ENCODE data around the gene MPRIP.
"Not testable (repeated sequence)": the region's sequence is repeated elsewhere in the genome, so short reads cannot be mapped to it uniquely, and the experiment has no call there.

MPRIP gene

DNA sequence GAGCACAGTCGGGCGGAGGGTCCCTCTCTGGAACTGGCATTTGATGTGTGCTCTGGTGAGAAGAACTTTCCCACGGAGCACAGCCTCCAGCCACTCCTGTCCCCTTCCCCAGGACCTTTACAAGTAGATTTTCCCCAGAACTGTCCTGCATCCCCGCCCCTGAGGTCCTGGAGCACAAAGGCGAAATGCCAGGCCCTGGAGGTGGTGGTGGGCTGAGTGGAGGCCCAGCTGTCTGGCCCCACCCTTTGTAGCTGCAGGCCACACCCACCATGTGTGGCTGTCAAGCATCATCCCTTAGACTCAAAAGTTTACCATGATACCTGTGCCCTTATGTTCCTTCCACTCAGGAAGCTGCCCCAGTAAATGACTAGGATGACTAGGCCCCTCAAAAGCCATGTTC, 126.1 kb downstream of the MPRIP start:
- no peak for DNase-seq

DNA sequence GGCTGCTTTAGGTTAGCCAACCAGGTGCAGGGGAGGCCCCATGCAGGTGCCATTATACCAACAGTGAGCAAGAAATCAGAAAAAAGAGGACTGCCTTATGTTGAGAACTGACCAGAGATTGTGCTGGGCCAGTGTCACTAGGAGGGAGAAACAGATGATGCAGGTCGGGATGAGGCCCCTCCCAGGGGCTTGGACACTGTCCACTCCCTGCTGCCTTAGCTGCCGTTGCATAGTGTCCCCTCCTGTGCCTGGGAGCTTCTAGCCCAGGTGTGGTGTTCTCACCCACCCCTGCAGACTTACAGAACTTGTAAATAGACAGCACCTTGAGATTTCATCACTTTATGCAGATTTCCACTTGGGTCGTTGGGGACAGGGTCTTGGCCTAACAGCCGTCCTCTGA, 127.1 kb downstream of the MPRIP start:
- no peak for DNase-seq

DNA sequence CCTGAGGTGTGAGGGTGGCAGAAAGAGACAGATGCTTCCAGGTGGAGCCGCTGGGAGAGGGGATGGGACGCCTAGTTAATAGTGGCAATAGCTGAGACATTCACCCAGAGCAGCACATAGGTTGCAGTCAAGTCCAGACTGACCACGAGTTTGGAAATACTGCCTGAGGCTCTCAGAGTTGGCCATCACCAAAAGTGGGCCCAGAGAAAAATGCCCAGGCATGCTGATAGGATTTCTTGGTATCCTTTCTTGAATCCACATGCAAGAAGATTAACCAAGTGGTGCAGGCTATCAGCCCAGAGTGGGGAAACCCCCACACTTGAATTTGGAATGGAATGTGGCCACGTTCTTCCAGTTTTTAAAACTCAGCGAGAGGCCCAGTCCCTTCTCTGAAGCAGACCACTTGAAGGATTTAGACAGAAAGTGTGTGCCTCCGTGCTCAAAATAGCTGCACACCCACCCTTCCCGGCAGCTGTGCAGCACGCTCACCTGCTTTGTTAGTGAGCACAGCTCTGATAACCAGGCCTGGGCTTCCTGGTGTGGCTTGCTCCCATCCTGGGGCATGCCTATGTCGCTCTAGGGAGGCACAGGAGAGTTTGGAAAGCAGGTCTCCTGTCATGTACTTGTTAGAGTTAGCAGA, 128.2 kb downstream of the MPRIP start:
- DNase-seq, result no peak

DNA sequence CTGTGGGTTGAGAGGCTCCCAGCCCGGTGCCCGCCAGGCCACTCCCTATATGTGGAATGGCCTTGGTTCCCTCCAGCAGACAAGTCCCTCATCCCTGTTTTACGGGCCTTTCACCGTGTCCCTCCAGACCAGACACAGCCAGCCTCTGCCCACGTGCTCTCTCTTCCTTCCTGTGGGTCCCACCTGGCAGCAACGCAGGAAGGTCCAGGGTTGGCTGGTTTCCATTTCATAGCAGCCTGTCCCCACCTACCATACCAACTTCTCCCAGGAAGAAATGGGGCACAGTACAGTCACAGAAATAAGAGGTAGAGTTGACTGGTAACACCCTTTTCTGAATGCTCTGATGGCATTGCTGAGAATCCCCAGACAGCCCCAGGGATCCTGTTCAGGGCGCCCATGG, 128.9 kb downstream of the MPRIP start:
- DNase-seq, result no peak

DNA sequence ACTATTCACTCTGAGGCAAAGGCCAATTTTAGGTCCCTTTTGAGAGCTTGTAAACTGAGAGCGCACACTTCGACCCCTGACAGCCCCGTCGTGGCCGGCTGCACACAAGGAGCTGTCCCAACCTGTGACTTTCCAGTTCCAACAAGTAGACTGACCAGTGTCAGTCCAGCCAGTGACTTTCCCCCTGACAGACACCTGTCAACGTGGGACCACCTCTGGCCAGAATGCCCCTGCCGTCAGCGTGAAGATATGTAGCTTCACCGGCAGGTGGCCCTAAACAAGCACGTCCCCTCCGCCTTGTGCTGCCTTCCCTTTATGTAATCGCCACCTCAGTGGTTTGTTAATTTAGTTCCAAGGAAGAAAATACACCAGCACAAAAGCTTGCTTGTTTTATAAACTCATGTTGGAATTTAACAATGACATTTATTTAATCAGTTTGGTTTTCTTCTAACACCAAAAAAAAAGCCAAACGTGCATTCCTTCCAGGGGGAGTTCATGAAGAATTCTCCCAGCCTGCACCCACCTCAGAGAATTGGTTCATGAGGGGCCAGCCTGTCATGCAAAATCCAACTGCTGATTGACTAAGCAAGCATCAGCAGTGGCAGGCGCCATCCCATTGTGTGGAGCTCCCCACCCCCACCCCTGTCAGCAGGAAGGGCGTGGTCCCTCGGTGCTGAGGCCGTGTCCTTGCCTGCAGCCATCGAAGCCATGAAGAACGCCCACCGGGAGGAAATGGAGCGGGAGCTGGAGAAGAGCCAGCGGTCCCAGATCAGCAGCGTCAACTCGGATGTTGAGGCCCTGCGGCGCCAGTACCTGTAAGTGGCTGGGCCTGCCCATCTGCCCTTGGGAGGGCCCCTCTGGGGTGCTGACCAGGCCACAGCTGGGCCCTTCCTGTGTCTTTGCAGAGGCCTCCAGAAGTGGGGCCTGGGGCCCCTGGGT, 130.0 kb downstream of the MPRIP start:
- DNase-seq, result no peak

DNA sequence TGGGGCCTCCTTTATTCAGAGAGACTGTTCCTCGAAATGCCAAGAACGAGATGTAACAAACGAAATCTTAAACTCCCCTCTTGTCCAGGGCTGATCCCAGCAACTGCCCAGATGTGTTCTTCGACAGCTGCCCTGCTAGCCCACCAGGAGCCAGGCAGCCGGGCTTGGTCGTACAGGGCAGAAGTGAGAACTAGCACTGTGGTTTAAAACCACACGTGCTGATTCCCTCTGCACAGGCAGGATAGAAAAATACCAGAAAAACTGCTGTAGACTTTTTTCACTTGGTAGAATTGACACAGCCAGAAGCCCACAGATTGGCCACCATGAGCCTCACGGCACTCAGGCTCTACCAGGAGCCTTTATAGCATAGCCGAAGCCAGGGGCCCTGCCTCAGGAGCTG, 130.7 kb downstream of the MPRIP start:
- DNase-seq, result no peak

DNA sequence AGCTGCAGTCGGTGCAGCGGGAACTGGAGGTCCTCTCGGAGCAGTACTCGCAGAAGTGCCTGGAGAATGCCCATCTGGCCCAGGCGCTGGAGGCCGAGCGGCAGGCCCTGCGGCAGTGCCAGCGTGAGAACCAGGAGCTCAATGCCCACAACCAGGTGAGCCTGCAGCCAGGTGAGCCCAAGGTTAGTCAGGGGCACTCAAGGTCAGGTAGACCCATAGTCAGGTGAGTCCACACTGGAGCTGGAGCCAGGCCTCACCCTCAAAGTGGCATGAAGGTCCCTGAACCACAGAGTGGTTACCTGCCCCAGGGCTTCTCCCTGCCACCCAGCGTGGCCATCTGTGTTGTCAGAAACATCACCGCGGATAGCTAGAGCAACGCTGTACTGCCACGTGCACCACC, 131.7 kb downstream of the MPRIP start:
- DNase-seq, result no peak

DNA sequence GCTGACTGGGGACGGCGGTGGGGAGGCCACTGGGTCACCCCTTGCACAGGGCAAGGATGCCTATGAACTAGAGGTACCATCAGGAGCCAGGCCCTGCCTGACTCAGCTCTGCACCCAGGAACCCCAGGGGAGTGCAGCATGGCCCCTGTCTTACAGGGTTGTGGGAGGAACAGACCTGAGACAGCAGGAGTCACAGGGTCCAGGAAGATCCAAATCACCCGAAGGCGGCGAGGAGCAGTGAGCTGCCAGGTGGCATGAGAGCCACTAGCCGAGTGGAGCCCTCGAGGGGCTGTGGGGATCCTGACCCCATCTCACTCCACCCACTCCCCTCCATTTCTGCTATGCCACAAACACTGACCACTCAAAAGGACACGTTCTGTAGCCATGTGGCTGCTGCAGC, 133.1 kb downstream of the MPRIP start:
- no peak for DNase-seq

DNA sequence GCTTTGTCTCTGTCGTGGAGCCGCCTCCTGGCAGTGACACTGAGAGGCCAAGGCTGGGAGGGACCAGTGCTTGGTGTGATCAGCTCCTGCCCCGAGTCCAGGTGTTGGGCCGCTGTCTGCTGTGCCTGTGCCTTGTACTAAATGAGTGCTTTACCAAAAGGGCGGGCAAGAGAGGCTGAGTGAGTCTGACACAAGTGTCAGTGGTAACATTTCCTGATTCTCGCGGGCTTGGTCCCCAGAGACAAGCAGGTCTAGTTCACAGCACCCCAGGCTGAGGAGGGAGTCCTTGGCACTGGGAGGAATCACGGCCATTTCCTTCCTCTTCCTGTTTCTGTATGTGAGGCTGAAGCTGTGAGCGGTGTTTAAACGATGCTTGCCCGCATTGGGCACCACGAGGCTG, 133.7 kb downstream of the MPRIP start:
- DNase-seq, result no peak

DNA sequence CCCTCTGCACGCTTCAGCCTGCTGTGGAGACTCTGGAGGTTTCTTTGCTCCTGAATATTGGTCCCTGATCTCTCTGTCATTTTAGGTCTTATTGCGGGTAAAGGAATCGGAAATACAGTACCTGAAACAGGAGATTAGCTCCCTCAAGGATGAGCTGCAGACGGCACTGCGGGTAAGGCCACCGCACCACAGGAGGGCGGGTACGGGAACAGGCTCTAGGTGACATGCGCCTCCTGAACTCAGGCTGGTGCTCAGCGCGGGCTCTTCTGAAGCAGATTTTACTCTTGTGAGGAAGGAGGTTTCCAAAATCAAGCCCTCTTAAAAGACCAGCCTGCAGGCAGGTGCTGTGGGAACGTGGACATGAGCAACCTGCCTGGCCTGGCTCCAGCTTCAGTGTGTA, 134.1 kb downstream of the MPRIP start:
- DNase-seq, result no peak

DNA sequence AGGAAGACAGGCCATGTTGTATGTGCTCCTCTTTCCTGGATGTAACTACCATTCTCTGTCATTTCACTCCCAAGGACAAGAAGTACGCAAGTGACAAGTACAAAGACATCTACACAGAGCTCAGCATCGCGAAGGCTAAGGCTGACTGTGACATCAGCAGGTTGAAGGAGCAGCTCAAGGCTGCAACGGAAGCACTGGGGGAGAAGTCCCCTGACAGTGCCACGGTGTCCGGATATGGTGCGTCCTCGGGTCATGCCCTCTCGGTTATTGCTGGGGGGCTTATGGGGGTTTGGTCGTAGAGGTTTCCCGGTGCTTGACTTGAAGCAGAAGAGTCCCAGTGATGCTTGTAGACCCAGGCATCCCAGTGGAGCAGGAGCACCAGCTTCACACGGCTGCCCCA, 134.9 kb downstream of the MPRIP start:
- no peak for DNase-seq

DNA sequence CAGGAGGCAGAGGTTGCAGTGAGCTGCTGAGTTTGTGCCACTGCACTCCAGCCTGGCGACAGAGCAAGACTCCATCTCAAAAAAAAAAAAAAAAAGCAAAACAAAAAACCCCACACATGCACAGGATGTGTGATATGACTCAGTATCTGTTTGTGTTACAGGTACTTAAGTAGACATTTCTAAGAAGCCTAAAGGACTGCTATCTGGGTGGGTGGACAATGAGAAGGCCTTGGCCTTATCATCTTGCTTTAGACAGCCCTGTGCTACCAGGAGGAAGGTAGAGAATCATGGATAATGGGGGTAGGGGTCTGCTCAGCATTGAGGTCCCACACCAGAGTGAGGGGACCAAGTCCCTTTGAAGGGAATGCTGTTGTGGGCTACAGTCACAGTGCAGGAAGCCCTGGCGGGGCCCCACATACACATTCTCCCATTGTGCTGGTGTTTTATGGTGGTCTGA, 137.1 kb downstream of the MPRIP start:
- no peak for DNase-seq

DNA sequence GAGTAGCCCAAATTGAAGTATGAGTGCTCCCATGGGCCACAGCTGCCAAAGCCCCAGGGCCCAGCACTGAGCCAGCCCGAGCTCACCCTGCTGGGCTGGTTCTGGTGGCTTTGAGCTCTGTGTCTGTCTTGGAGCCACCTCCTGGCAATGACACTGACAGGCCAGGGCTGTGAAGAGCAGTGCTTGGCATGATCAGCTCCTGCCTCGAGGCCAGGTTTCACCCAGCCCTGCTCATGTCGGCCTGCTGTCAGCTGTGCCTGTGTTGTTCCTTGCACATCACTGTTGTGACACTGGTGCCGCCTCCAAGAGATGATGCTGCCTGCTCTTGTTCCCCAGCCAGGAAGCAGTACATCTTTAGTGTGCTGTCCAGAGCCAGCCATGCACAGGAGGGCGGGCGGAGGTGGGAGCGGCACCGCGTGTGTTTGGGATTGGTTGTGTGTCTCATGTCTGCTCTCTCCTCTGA, 137.9 kb downstream of the MPRIP start:
- DNase-seq, result no peak

DNA sequence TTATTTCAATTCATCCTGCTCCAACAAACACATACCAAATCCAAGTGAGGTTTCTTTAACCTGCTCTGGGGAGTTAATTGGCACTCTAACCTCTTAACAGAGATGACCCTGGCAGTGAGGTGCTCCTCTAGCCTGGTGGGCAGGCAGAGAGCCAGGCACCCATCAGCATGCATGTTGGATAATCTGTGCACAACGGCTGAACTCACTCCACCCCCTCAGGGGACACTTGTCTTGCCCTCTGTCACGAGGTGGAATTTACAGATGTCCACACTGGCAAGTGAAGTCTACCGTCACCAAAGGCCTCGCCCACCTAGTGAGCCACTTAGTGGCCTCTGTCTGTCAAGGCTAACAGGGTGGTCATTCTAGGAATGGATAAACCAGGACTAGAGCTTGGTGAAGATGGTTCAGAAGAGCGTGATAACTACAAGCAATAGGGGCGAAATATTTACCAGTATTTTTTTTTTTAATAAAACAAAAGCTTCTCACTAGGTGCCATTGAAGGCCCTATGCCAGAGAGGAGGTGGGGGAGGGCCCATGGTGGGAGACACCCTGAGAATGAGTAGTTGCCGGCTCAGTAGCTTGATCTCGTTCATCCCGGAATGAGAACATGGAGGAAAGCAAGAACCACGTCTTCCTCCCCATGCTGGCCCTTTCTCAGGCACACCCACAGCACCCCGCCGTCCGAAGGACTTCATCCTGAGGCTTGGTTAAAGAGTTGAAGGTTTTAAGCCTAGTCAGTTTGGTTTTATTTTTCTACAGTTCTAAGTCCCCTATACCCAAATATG, 138.7 kb downstream of the MPRIP start:
- DNase-seq, result no peak

DNA sequence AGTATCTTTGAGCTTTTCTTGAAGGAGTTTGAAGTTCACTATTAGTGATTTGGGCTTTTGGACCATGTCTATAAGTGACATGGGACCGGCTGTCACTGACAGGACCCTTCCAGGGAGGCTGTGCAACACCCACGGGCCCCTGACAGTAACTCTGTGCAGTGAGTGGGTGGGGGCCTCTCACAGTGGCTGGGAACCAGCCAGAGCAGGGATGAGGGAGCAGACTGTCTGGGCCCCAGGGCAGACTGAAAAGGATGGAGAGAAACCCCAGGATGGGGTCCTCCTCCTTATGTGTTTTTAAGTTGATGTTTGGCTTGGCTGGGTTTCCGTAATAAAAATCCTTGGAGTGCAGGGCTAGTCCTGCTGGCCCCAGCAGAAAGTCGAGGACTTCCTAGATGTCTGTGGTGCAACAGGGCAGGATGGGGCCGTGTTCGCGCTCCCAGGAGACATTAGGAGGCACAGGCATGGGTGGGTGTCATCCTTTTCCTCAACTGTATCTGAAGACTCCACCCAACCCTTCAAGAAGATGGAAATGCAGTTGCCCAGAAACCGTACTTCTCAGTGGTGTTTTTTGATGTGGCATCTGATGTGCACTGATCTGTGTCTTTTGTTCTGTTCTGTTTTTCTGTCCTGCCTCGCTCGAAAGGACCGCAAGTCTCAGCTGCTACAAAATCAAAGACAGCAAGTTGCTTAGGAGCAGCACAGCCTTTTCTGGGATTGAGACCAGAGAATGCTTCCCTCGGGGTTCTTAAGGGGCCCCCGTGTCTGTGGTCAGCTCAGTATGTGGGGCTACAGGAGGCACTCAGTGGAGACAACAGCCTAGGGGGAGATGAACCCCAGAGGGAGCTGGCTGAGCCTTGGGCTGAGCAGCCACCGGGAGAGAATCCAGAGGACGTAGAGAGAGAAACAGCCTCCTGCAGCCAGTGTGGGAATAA, 139.7 kb downstream of the MPRIP start:
- no peak for DNase-seq

DNA sequence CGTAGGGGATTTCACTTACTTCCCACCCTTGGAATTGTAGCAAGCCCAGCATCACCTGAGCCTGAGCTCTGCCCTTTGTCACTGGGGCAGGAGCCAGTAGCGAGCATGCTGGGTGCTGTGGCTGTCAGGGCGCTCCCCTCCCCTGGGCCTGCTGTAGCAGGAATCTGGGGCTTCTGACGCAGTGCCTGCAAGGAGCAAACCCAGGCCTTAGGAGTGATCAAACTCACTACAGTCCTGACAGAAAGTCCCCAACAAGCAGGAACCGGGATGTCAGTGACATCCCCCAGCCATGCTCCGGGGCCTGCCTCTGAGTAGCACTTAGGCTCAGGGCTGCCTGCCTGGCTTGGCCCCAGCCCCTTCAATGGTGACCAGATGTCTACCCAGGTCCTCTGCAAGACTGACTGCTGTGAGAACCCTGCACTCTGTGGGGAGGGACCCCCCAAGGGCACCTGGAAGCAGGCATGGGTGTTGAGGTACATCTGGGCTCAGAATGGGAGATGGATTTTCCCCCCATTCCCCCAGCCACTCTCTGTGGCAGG, 140.4 kb downstream of the MPRIP start:
- no peak for DNase-seq

DNA sequence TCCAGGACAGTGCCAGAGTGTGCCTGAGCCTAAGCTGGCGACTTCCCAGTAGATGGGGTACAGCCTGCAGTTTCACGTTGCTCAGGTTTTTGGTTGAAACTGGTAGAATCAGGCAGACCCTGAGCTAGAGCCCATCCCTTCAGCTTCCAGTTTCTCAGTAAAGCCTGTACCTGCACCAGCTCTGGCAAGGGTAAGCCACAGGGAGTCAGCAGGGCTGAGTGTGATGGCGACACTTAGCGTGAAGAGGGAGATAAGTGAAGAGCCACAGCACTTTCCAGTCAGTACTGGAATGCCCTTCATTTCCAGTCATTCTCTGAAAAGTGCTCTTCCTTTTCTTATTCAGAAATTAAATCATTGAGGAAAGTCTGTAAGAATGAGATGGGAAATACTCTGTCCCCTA, 141.5 kb downstream of the MPRIP start:
- DNase-seq, result no peak

DNA sequence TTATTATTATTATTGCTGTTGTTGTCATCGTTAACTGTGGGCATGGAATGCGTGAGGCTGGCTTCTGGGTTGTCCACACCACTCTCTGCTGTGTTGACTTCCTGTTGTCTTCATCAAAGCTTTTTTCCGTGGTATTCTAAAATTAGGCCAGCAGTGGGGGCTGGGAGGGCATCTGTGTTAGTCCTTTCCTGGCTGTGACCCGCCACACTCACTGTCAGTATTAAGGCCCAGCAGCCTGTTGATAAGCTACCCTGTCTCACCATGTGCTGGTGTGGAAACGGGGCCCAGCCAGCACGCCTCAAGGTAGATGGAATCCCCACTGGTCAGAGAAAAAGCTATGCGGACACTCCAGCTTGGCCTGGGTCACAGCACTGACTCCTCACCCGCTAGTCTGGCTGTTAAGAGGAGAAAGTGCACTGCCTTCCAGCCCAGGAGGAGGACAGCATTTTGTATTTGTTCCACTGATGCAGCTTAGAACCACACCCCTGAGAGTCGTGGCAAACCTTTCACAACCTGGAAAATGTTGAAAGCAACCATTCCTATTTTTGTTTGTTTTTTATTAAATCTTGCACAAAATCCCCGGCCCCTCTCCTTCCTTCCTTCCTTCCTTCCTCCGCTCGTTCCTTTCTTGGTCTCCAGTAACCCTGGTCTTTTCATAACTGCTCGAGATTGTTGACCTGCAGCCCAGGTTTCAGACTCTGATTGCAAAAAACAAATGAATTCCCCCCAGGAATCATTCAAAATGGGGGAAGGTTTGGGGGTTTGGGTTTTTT, 142.9 kb downstream of the MPRIP start:
- not testable (repeated sequence) for DNase-seq

DNA sequence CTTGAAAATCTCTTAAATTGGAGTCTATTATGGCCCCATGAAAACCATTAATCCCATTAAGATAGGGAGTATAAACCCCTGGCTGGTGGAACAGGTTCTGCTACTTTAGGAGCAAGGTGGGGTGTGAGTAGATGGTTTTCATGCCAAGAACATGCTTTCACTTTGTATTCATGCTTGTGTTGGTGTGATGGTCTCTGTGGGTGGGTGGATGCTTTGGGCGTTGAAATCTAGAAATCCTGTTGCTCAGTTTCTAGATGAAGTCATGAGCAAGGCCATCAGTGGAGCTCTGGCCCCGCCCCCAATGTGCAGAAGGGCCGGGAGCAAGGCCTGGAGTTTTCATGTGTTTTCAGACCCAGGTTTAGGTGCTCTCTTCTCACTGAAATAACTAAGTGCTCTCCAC, 143.8 kb downstream of the MPRIP start:
- DNase-seq, result no peak

Data from right kidney (tissue), 1 donor.